GM12878 (cell line): ENCODE data around the gene TTC32. TPM values are rescaled to one million over a fixed set of nuclear protein-coding genes. Genes with fewer than 3 reads are reported as not detected.
A peak's percentile ranks its signal among the peaks of the same experiment; 100 is the strongest.

Source experiments
- ATAC-seq: fragments of 200-7000 bp; cut with Tn5 transposase; 3 replicates; pipeline ENCODE4 v1.9.1; 2020; ENCODE audit warnings: mild to moderate bottlenecking, moderate library complexity
- BruUV-seq: library from RNA; stranded (reverse); fragments of 400-500 nt; replicated peaks from 2 replicates; lab custom pipeline; 2021; lab: Mats Ljungman, UMichigan
- CTCF ChIA-PET: fragments of 300-600 bp; sonication (Branson Sonifier 250); formaldehyde crosslinking; extraction: SDS; loops from one replicate; lab custom pipeline; 2021; ENCODE audit warnings: inconsistent platforms; lab: Yijun Ruan, JAX
- POLR2A ChIA-PET: fragments of 350-600 bp; formaldehyde crosslinking; extraction: SDS; loops from one replicate; lab custom pipeline; 2021; ENCODE audit warnings: inconsistent platforms; lab: Charles Lee
- RAD21 ChIA-PET: fragments of 300-600 bp; sonication (Branson Sonifier 250); formaldehyde crosslinking; loops from one replicate; lab custom pipeline; 2023; ENCODE audit warnings: antibody characterized with exemption; ENCODE audit not compliant: unreplicated experiment; lab: Charles Lee
- SMC1A ChIA-PET: fragments of 300-600 bp; sonication (Branson Sonifier 250); formaldehyde crosslinking; loops from one replicate; lab custom pipeline; 2023; ENCODE audit not compliant: unreplicated experiment, uncharacterized antibody; lab: Charles Lee
- DNase-seq: peaks from one replicate; pipeline ENCODE4 v3.0.0-alpha.2; 2011; ENCODE audit warnings: low read depth, low spot score
- FAIRE-seq: peaks from 3 replicates; lab custom pipeline; 2011; peaks lifted over from hg19 to GRCh38; lab: Jason Lieb, UNC
- H2AFZ ChIP-seq: 2 replicates; pipeline ENCODE4 v1.6.0; 2011; ENCODE audit warnings: low read depth, low read length, control low read depth; ENCODE audit not compliant: control insufficient read depth
- H3K27ac ChIP-seq: 2 replicates; pipeline ENCODE4 v1.5.1; 2011; ENCODE audit warnings: control low read depth; ENCODE audit not compliant: control insufficient read depth, insufficient read depth
- H3K27me3 ChIP-seq, 2 experiments: replicated peaks in 1 of 2; 2 replicates each; pipeline versions ENCODE4 v1.6.0 to v1.6.1; 2011; ENCODE audit warnings: low read length in 1 of 2; ENCODE audit not compliant: control insufficient read depth in 2 of 2, insufficient read depth in 2 of 2
- H3K36me3 ChIP-seq, 2 experiments: 2 replicates each; pipeline ENCODE4 v1.5.1; 2011; ENCODE audit warnings: low read length in 1 of 2; ENCODE audit not compliant: control insufficient read depth in 2 of 2, insufficient read depth in 2 of 2
- H3K4me1 ChIP-seq: 2 replicates; pipeline ENCODE4 v1.6.1; 2011; ENCODE audit warnings: mild to moderate bottlenecking, low read length, moderate library complexity, mixed read lengths; ENCODE audit not compliant: control insufficient read depth, insufficient read depth
- H3K4me2 ChIP-seq: 2 replicates; pipeline ENCODE4 v1.6.0; 2011; ENCODE audit warnings: control low read depth; ENCODE audit not compliant: control insufficient read depth, insufficient read depth
- H3K4me3 ChIP-seq: fragments of 200-600 bp; sonication (generic); 2 replicates; pipeline ENCODE4 v1.5.1; 2016
- H3K79me2 ChIP-seq: 2 replicates; pipeline ENCODE4 v1.6.0; 2011; ENCODE audit warnings: low read length; ENCODE audit not compliant: control insufficient read depth, insufficient read depth
- H3K9ac ChIP-seq: 2 replicates; pipeline ENCODE4 v1.8.0; 2011; ENCODE audit warnings: low read length, control low read depth, mixed read lengths; ENCODE audit not compliant: control insufficient read depth, insufficient read depth
- H3K9me3 ChIP-seq: replicated peaks from 3 replicates; pipeline ENCODE4 v1.5.1; 2011; ENCODE audit warnings: mild to moderate bottlenecking, low read length; ENCODE audit not compliant: control insufficient read depth, insufficient read depth
- H4K20me1 ChIP-seq: 2 replicates; pipeline ENCODE4 v1.6.0; 2011; ENCODE audit not compliant: control insufficient read depth, insufficient read depth
- BACH1 ChIP-seq: fragments of 450-650 bp; IDR thresholded peaks from 2 replicates; pipeline ENCODE4 v1.6.1; 2017; ENCODE audit warnings: mild to moderate bottlenecking, borderline replicate concordance
- EP300 ChIP-seq, 2 experiments: fragments of 150-350 bp in 1 of 2; IDR thresholded peaks; 2 replicates each; pipeline ENCODE4 v1.6.1; 2011 to 2012; ENCODE audit warnings: low read depth in 2 of 2, low read length in 2 of 2, borderline replicate concordance in 1 of 2, improper control_type of control experiment in 1 of 2, inconsistent platforms in 1 of 2; ENCODE audit not compliant: control insufficient read depth in 1 of 2
- MTA3 ChIP-seq: IDR thresholded peaks from 2 replicates; pipeline ENCODE4 v1.6.1; 2012; ENCODE audit warnings: low read length, inconsistent platforms, borderline replicate concordance
- NRF1 ChIP-seq: conservative IDR thresholded peaks from 2 replicates; pipeline ENCODE4 v1.6.1; 2011; ENCODE audit warnings: mild to moderate bottlenecking, low read depth, low read length, improper control_type of control experiment
- RUNX3 ChIP-seq: IDR thresholded peaks from 2 replicates; pipeline ENCODE4 v1.6.1; 2012; ENCODE audit warnings: low read length, inconsistent platforms
- SMARCA5 ChIP-seq: fragments of 450-650 bp; IDR thresholded peaks from 2 replicates; pipeline ENCODE4 v1.6.1; 2017; ENCODE audit warnings: mild to moderate bottlenecking
- WGBS: methylation state at CpG from one replicate; pipeline ENCODE4 v1.1.6; 2016; ENCODE audit warnings: low lambda C conversion rate; ENCODE audit not compliant: insufficient replicate concordance, insufficient coverage; ENCODE audit errors: missing lambda C conversion rate; 5-methylcytosine and 5-hydroxymethylcytosine counted together
- in situ Hi-C: fragments of 300-500 bp; cut with MboI; formaldehyde crosslinking; loops from 9 replicates; pipeline ENCODE4 v1.14.3; 2018; ENCODE audit warnings: mixed read lengths
- intact Hi-C: fragments of 100-400 bp; cut with micrococcal nuclease; formaldehyde crosslinking; loops from one replicate; pipeline ENCODE4 v1.14.2; 2022; ENCODE audit not compliant: unreplicated experiment
- polyA plus RNA-seq, 11 experiments: library from polyadenylated mRNA; depleted of rRNA in 4 of 11; unstranded in 6 of 11; stranded (reverse) in 5 of 11; fragments of >200 nt; fragmentation: Nextera tagmentation in 4 of 11; fragmentation: Illumina TruSeq in 1 of 11; extraction: Ambion mirVana in 4 of 11; extraction: Trizol in 1 of 11; gene quantifications; 1 replicate in 1 of 11; 2 replicates in 10 of 11; pipeline versions ENCODE4 v1.2.1 to v1.2.3, GENCODE V29; 2011 to 2016; ENCODE audit warnings: inconsistent platforms in 2 of 11, missing spikeins in 2 of 11, low read depth in 1 of 11
- total RNA-seq, 4 experiments: library from RNA; depleted of rRNA in 3 of 4; stranded (reverse); fragments of >200 nt in 3 of 4; fragmentation: Illumina TruSeq in 1 of 4; extraction: Trizol in 1 of 4; gene quantifications; 2 replicates each; pipeline versions ENCODE4 v1.2.1 to v1.2.3, GENCODE V29; 2013 to 2021

The TTC32 gene
- total and polyA plus RNA-seq, 10 of the 15 experiments (the other 5 are each of a cell fraction or from before 2014, with no cell fraction given): 11.1 to 30.0 (median 19.7) TPM

GRCh38 chr2:19900931-19901441 lies 797 bp downstream of the TTC32 start:
- ChIA-PET SMC1A (interaction anchor here (0.9 to 3.3 kb wide), 5 partner anchors 11 to 324 kb away, joined by 3 to 14 read pairs (median 5); partner anchors contain the start of genes LAPTM4A and SDC1), RAD21 (no interaction called here), POLR2A (interaction anchor here (0.9 to 1.4 kb wide), 5 partner anchors 12 to 321 kb away, joined by 3 to 4 read pairs (median 3); no protein-coding TSS in a partner anchor)
- intact Hi-C loops (loop anchor here (1.0 to 5.0 kb wide), 3 partner anchors 8 to 151 kb away; partner anchors contain the start of gene LAPTM4A), in situ Hi-C loops (no loop called here)
- H4K20me1 ChIP-seq: no peaks in the 10 kb centered on the region
- H3K4me3 ChIP-seq: peak overlapping the region; percentile 85
- H3K27me3 ChIP-seq: no peaks in the 10 kb centered on the region
- H3K9ac ChIP-seq: peak overlapping the region; percentile 98
- peaks cover 64% of the 10 kb centered on the region for H3K79me2 ChIP-seq
- H2AFZ ChIP-seq: peak overlapping the region; percentile 100
- peaks cover 3% of the 10 kb centered on the region for H3K4me1 ChIP-seq
- no peaks in the 10 kb centered on the region; the same call in 2 of the 3 replicates for H3K9me3 ChIP-seq
- ATAC-seq: peak; percentile 8
- H3K4me2 ChIP-seq: peak overlapping the region; percentile 88
- 1% methylated on average over 26 of the region's 26 CpGs for WGBS
- TF ChIP-seq NRF1 (no peak), MTA3 (peak; percentile 0; the same call in 1 of the 2 replicates), SMARCA5 (0 out of 2 replicates have a peak, but pooled peaks have one; percentile 12), EP300 (IDR thresholded peaks at IDR 0.05; ENCODE audit: borderline replicate concordance in 1 of 2, control insufficient read depth in 1 of 2, low read depth in 2 of 2, low read length in 2 of 2) (peak in 1 of 2 experiments; percentile 6; a peak in 1 of 4 replicates), BACH1 (0 out of 2 replicates have a peak, but pooled peaks have one; percentile 7), RUNX3 (no peak)
- TF ChIP-seq, all 136 proteins: peak for 4
- FAIRE-seq: no peak
- H3K36me3 ChIP-seq: no peaks in the 10 kb centered on the region
- CTCF ChIA-PET: interaction anchor here (1.3 to 1.6 kb wide), 4 partner anchors 32 to 150 kb away, joined by 3 to 4 read pairs (median 4); partner anchors contain the start of gene LAPTM4A
- H3K27ac ChIP-seq: peak overlapping the region; percentile 99
- TSS peak; percentile 68 for BruUV-seq
- DNase-seq: no peak
